D721Med (cell line): ENCODE data around the gene ARRB1.

ENCODE experiments used
- DNase-seq: peaks from one replicate; pipeline ENCODE4 v3.0.0; 2011; ENCODE audit warnings: low spot score; ENCODE audit not compliant: insufficient read length
- FAIRE-seq: peaks from 2 replicates; lab custom pipeline; 2011; peaks lifted over from hg19 to GRCh38; lab: Jason Lieb, UNC
- TF ChIP-seq, protein P1 (sequence below): IDR thresholded peaks from 2 replicates; pipeline ENCODE4 v1.5.1; 2012; ENCODE audit warnings: mild to moderate bottlenecking, control low read depth; ENCODE audit not compliant: insufficient read depth; ENCODE audit errors: missing control alignments

The ARRB1 gene

DNA sequence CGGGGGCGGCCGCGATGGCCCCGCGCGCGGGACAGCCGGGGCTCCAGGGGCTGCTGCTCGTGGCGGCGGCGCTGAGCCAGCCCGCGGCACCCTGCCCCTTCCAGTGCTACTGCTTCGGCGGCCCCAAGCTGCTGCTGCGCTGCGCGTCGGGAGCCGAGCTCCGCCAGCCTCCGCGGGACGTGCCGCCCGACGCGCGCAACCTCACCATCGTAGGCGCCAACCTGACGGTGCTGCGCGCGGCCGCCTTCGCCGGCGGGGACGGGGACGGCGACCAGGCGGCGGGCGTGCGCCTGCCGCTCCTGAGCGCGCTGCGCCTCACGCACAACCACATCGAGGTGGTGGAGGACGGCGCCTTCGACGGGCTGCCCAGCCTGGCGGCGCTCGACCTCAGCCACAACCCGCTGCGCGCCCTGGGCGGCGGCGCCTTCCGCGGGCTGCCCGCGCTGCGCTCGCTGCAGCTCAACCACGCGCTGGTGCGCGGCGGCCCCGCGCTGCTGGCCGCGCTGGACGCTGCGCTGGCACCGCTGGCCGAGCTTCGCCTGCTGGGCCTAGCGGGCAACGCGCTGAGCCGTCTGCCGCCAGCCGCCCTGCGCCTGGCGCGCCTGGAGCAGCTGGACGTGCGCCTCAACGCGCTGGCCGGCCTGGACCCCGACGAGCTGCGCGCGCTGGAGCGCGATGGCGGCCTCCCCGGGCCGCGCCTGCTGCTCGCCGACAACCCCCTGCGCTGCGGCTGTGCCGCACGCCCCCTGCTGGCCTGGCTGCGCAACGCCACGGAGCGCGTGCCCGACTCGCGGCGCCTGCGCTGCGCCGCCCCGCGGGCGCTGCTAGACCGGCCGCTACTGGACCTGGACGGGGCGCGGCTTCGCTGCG lies 110.2 kb downstream of the ARRB1 start:
- FAIRE-seq (no peak), DNase-seq (peak; percentile 93)
- TF ChIP-seq, protein P1, sequence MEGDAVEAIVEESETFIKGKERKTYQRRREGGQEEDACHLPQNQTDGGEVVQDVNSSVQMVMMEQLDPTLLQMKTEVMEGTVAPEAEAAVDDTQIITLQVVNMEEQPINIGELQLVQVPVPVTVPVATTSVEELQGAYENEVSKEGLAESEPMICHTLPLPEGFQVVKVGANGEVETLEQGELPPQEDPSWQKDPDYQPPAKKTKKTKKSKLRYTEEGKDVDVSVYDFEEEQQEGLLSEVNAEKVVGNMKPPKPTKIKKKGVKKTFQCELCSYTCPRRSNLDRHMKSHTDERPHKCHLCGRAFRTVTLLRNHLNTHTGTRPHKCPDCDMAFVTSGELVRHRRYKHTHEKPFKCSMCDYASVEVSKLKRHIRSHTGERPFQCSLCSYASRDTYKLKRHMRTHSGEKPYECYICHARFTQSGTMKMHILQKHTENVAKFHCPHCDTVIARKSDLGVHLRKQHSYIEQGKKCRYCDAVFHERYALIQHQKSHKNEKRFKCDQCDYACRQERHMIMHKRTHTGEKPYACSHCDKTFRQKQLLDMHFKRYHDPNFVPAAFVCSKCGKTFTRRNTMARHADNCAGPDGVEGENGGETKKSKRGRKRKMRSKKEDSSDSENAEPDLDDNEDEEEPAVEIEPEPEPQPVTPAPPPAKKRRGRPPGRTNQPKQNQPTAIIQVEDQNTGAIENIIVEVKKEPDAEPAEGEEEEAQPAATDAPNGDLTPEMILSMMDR = peak; percentile 93

DNA sequence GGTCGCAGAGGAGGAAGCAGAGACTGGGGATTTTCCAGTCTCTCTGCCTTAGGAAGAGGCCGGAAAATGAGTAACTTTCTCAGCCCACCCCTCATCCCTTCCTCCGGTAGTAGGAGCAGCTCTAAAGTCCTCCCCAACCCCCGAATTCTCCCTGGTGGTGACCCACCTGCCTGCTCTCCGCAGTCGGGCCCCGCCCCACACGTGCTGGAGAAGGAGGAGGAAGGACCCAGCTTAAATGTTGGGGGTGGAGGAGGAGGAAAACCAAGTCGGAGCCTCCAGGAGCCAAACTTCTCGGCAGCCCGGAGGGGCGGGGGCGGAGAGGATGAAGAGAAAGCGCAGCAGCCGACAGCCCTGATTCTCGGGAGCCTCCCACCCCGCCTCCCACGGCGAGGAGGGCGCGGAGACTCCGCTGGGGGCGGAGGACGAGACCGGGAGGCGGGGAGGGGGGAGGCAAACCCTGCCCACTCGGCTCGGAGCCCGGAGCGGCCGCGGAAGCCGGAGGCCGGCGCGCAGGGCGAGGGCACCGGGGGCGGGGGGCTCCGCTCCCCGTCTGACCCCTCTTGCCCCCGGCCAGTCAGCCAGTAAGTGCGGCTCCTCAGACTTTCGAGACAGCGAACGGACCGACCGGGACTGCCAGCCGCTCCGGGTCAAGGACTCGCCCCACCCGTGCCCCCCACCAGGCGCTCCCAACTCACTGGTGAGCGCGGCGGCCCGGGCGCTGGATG lies 111.0 kb downstream of the ARRB1 start, which contains the start of gene TPBGL:
TSS of gene TPBGL (plus strand) at position 464 of the 725 bp plus-strand sequence. CDS start 276 bp downstream, outside the sequence.
- TF ChIP-seq, protein P1 = no peak

DNA sequence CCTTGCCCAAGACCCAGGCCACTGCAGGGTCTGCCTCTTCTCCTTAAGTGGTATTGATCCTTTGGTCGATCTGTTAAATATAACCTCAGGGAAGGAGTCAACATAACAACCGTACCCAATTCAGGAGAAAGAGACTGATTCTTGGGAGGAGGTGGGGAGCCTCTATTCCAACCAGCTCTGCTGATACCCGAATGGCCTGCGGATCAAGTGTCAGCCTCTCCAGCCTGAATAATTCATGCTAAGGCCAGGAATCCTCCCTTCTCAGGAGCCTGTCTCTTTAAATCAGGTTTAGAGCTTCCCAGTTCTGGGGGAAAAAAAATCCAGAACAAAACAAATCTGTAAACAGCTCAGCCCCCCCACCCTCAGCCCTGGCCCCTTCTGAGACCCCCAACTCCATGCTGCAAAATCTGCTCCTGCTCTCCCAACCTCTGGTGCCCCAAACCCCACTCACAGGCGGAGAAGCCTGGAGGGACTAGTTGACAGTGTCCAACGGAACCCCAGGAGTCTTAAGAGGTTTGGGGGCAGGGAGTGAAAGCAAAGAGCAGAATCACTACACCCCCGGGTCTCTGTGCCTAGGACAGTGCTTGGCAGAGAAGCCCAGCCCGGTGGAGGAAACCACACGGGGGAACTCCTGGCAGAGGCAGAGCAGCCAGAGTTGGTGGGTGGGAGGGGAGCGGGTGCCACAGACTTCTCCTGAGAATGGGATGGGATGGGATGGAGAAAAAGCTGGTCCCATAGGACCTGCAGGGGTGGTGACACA lies 111.8 kb downstream of the ARRB1 start:
- no peak for DNase-seq
- no peak for FAIRE-seq
- TF ChIP-seq, protein P1 = no peak

More for the DNA sequence above, 111.0 kb downstream of the ARRB1 start, which contains the start of gene TPBGL:
- DNase-seq = peak; percentile 45
- FAIRE-seq = no peak

DNA sequence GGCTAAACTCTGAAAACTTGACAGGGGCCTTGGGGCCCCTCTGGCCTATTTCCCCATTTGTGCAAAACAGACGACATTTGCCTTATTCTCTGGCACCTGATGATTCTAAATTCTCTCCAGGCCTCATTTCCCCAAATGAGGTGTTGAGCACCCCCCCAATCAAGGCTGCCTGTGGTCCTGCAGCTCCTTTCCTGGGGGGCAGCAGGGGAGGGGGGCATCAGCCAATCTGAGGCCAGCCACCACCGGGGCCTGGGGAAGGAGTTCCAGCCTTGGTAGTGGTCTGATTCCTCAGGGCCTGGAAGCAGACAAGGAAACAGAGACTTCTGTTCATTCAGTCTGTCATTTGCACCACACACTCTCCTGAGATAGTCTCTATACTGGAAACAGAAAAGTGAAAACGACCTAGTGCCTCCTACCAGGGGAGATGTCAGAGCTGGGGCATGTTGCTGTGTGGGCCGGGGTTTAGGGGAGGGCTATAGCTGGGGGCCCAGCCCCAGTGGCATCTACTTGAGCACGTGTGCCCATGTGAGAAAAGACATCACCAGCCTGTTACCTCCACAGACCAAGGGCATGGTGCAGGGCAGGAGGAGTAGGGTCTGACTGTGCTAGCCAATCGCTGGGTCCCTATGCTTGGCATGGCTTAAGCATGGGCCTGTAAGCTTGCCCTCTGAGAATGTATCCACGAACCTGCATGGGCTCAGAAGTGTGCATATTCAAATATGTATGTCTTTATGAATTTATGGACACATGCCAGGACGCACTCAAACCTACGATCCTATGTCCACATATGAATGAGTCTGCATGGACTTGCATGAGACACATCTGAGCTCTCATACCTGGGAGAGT lies 112.6 kb downstream of the ARRB1 start:
- FAIRE-seq (no peak), DNase-seq (no peak)
- TF ChIP-seq, protein P1 = no peak

DNA sequence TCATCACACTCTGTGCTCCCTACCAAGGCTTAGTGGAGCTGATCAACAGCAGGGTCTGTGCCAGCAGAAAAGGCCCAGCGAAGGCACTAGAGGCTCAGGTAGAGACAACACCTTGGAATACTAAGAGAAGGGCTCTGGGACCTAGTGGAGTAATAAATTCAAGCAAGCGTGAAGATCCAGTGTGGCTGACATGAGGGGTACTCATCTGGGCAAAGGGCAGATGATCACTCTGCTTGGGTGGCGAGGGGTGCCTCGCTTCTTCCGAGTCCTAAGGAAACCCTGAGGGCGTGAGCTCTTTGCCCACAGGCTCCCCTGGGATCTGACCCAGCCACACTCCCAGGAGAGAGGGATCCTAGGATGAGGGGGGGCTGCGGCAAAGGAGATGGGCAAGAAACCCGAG lies 114.4 kb downstream of the ARRB1 start:
- DNase-seq = no peak
- TF ChIP-seq, protein P1 = no peak
- no peak for FAIRE-seq

DNA sequence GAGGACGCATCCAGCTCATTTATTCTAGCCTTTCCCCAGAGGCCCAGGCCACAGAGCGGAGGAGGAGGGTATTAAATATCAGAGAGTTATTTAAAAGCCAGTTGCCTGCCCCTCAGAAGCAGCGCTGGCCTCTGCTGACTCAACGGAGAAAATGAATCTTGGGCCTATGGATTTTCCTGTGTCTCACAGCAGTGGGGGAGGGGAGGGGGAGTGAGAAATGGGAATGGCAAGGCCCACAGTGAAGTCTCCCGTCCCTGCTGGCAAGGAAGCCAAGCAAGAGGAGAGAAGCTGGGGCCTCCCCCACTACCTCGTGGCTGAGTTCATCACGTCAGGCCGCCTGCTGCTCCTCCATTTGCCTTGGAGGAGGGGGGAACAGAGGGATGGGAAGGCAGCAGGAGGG lies 115.4 kb downstream of the ARRB1 start:
- DNase-seq (no peak), FAIRE-seq (no peak)
- TF ChIP-seq, protein P1 = no peak
